Colonic mucosa (tissue), 4 donors: ENCODE data around the gene KERA. TPM values are rescaled to one million over a fixed set of nuclear protein-coding genes. Genes with fewer than 3 reads are reported as not detected.

Source experiments
- DNase-seq: peaks from one replicate; pipeline ENCODE4 v3.0.0-alpha.2; 2020
- H3K27ac ChIP-seq: fragments of 200-600 bp; one replicate; pipeline ENCODE4 v1.8.0; 2021
- H3K27me3 ChIP-seq: fragments of 200-600 bp; one replicate; pipeline ENCODE4 v1.8.0; 2021
- H3K36me3 ChIP-seq: fragments of 200-600 bp; one replicate; pipeline ENCODE4 v1.8.0; 2021
- H3K4me1 ChIP-seq: fragments of 200-600 bp; one replicate; pipeline ENCODE4 v1.8.0; 2021; ENCODE audit warnings: mild to moderate bottlenecking
- H3K4me3 ChIP-seq: fragments of 200-600 bp; one replicate; pipeline ENCODE4 v1.8.0; 2021
- H3K9ac ChIP-seq, 2 donors: one replicate each; pipeline ENCODE4 v1.7.0; 2013; ENCODE audit warnings: control low read depth in 2 of 2, low read depth in 2 of 2, low read length in 2 of 2
- H3K9me3 ChIP-seq: fragments of 200-600 bp; one replicate; pipeline ENCODE4 v1.8.0; 2021
- intact Hi-C: fragments of 100-400 bp; cut with DNase I; formaldehyde crosslinking; loops from one replicate; pipeline ENCODE4 v1.14.1; 2022
- total RNA-seq, 2 donors: library from RNA; stranded (reverse); fragmentation: NEBNext Ultra II Directional in 1 of 2; extraction: Animal tissue kit (Norgen Biotek cat#: 25700) in 1 of 2; gene quantifications; one replicate each; pipeline ENCODE4 v1.2.1, GENCODE V29; 2021
- TF ChIP-seq, protein P1 (sequence below): fragments of 200-600 bp; IDR thresholded peaks from one replicate; pipeline ENCODE4 v1.8.0; 2022; ENCODE audit warnings: antibody characterized with exemption, mild to moderate bottlenecking
- donor health status: healthy.
- donor health status: DM: no; HTN: no; CAD: no.
- donor health status: DM: no; HTN: no; CAD: no.

The KERA gene
- total RNA-seq, 2 donors from 2014 or later, result not detected

DNA sequence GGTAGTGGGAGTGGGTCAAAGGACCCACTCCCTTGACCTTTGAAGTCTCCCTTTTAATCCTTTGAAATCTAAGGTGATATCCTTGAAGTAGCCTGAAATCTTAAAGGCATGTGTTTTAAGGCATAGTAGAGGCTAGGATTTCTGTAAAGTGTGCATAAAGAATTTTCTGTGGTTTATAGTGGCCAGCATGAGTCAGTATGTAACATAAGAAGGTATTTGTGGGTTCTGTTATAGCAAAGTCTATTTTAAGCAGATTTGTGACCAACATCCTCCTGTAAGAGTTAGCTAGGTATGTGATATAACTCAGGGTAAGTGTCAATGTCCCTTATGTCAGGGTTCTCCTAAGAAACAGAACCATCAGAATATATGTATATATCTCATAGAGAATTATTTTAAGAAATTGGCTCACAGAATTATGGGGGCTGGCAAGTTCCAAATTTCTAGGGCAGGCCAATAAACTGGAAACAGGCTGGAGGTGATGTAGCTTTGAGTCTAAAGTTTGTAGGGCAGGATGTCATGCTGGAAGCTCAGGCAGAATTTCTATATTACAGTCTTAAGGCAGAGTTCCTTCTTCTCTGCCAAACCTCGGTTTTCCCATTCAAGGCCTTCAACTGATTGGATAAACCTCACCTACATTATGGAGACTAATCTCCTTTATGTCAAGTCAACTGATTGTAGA is 34.4 kb downstream of the KERA start:
- H3K27ac ChIP-seq, result no peak overlapping the region
- no peak overlapping the region for H3K9ac ChIP-seq
- no peak overlapping the region for H3K4me3 ChIP-seq
- H3K27me3 ChIP-seq, result no peaks in the 10 kb centered on the region
- no peaks in the 10 kb centered on the region for H3K4me1 ChIP-seq
- TF ChIP-seq, protein P1, sequence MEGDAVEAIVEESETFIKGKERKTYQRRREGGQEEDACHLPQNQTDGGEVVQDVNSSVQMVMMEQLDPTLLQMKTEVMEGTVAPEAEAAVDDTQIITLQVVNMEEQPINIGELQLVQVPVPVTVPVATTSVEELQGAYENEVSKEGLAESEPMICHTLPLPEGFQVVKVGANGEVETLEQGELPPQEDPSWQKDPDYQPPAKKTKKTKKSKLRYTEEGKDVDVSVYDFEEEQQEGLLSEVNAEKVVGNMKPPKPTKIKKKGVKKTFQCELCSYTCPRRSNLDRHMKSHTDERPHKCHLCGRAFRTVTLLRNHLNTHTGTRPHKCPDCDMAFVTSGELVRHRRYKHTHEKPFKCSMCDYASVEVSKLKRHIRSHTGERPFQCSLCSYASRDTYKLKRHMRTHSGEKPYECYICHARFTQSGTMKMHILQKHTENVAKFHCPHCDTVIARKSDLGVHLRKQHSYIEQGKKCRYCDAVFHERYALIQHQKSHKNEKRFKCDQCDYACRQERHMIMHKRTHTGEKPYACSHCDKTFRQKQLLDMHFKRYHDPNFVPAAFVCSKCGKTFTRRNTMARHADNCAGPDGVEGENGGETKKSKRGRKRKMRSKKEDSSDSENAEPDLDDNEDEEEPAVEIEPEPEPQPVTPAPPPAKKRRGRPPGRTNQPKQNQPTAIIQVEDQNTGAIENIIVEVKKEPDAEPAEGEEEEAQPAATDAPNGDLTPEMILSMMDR, result no peak
- intact Hi-C loops, result no loop called here
- H3K9me3 ChIP-seq, result no peaks in the 10 kb centered on the region
- H3K36me3 ChIP-seq, result no peaks in the 10 kb centered on the region
- DNase-seq, result no peak

DNA sequence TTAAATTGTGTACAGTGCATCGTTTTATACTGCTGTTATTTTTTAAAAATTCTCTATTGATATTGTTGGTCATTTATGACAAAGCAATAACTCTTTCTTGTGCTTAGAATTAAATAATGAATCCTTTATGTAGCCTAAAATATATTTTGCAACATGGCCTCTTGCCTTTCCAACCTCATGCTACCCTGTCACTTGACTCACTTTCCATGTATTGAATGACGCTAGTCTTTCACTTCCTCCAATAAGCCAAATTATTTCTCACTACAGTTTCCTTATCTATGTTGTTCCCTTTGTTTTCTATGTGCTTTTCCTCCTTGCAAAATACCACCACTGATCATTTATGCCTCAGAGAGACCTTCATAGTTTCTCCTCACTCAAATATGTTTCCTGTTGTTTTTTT is 36.7 kb downstream of the KERA start:
- Histone ChIP-seq H3K4me1 (no peaks in the 10 kb centered on the region), H3K4me3 (no peak overlapping the region), H3K27ac (no peak overlapping the region), H3K9me3 (no peaks in the 10 kb centered on the region), H3K9ac (no peak overlapping the region), H3K36me3 (no peaks in the 10 kb centered on the region), H3K27me3 (no peaks in the 10 kb centered on the region)
- no peak for DNase-seq
- intact Hi-C loops, result no loop called here
- TF ChIP-seq, protein P1, result no peak

DNA sequence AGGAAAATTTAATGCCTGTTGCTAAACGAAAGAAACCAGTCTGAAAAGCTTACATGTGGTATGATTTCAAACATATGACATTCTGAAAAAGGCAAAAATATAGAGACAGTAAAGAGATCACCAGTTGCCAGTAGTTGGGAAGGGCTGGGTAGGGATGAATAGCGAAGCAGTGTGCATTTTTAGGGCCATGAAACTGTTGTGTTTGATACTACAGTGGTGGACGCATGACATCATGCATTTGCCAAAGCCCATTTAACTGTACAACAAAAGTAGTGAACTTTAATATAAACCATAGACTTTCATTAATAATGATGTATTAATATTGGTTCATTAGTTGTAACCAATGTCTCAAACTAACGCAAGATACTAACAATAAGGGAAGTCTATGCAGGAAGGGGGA is 38.4 kb downstream of the KERA start:
- intact Hi-C loops, result no loop called here
- H3K4me3 ChIP-seq, result no peak overlapping the region
- no peaks in the 10 kb centered on the region for H3K4me1 ChIP-seq
- no peaks in the 10 kb centered on the region for H3K27me3 ChIP-seq
- no peaks in the 10 kb centered on the region for H3K9me3 ChIP-seq
- H3K27ac ChIP-seq, result no peak overlapping the region
- H3K9ac ChIP-seq, result no peak overlapping the region
- DNase-seq, result no peak
- no peaks in the 10 kb centered on the region for H3K36me3 ChIP-seq
- TF ChIP-seq, protein P1, result no peak

DNA sequence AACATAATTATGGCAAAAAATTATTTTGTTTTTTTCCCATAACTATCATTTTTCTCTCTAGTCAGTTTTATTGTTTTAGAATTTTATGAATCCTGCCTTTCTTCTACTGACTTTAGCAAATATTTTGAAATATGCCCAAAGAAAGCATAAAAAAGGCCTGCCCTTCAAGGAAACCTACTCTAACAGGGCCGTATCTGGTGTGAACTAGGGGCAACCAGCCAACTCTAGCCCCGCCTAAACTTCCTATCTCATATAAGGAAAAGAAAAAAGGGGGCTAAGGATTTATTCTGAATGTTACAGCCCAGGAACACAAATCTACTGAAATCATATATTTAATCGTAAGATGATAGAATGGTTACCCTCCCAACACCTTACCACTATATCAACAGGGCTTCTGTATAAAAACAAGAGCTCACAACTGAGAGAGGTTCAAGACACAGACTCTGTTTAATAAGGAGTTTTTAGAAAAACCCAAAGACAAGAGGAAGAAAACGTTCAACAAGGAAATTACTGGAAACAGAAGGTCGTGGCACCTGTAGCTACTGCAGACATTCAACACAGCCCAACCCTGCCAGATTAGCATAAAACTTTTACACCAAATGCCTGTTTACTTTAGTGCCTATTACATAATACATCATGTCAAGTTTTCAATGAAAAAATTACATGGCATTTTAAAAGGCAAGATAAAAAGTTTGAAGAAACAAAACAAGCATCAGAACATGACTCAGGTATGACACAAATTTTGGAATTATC is 40.1 kb downstream of the KERA start:
- H3K9me3 ChIP-seq, result no peaks in the 10 kb centered on the region
- no peak overlapping the region for H3K9ac ChIP-seq
- no peaks in the 10 kb centered on the region for H3K36me3 ChIP-seq
- no peak for DNase-seq
- H3K27ac ChIP-seq, result no peak overlapping the region
- H3K27me3 ChIP-seq, result no peaks in the 10 kb centered on the region
- TF ChIP-seq, protein P1, result no peak
- no peaks in the 10 kb centered on the region for H3K4me1 ChIP-seq
- intact Hi-C loops, result no loop called here
- H3K4me3 ChIP-seq, result no peak overlapping the region

DNA sequence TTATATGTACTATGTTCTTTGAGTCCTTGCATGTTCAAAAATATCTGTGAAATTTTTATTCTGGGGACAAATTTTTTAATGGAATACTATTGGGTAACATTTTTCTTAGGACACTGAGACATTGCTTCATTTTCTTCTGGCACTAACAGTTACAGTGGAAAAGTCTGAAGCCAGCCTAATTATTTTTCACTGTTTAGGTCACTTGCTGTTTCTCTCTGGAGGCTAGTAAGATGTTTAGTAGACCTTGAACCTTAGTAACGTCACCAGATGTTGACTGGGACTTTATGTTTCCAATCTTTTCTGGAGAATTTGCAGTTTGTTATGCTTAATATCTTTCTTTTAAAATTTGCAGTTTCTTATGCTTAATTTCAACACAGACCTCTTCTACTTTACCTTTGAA is 40.8 kb downstream of the KERA start:
- Histone ChIP-seq H3K9ac (no peak overlapping the region), H3K4me1 (no peaks in the 10 kb centered on the region), H3K36me3 (no peaks in the 10 kb centered on the region), H3K9me3 (no peaks in the 10 kb centered on the region), H3K27me3 (no peaks in the 10 kb centered on the region), H3K27ac (no peak overlapping the region), H3K4me3 (no peak overlapping the region)
- intact Hi-C loops, result no loop called here
- no peak for DNase-seq
- TF ChIP-seq, protein P1, result no peak
